ENCODE results near the gene APOLD1.

GRCh38 chr12:12836571-12836970 lies 51.1 kb downstream of the APOLD1 start:
- no peak for TF ChIP-seq CTCF (IDR thresholded peaks at IDR 0.05; ENCODE audit: insufficient read depth, low read depth, low read length)
- no peak for TF ChIP-seq EZH2 (IDR thresholded peaks at IDR 0.05; ENCODE audit: insufficient read depth, low read length)
